Right renal pelvis (tissue), 4 donors: ENCODE data around the gene INPP5D. TPM values are rescaled to one million over a fixed set of nuclear protein-coding genes. Genes with fewer than 3 reads are reported as not detected.

Experiments used
- DNase-seq, 4 donors: peaks; one replicate each; pipeline ENCODE4 v3.0.0-alpha.2; 2013; ENCODE audit warnings: low read depth in 4 of 4, low spot score in 3 of 4, missing footprints in 1 of 4
- polyA plus RNA-seq, 4 donors: library from polyadenylated mRNA; unstranded; fragments of 120-200 nt; gene quantifications; one replicate each; pipeline ENCODE4 v1.2.1, GENCODE V29; 2013; ENCODE audit not compliant: insufficient read length in 4 of 4

The INPP5D gene
- polyA plus RNA-seq, 4 donors = 5.4 to 10.7 (median 6.9) TPM

DNA sequence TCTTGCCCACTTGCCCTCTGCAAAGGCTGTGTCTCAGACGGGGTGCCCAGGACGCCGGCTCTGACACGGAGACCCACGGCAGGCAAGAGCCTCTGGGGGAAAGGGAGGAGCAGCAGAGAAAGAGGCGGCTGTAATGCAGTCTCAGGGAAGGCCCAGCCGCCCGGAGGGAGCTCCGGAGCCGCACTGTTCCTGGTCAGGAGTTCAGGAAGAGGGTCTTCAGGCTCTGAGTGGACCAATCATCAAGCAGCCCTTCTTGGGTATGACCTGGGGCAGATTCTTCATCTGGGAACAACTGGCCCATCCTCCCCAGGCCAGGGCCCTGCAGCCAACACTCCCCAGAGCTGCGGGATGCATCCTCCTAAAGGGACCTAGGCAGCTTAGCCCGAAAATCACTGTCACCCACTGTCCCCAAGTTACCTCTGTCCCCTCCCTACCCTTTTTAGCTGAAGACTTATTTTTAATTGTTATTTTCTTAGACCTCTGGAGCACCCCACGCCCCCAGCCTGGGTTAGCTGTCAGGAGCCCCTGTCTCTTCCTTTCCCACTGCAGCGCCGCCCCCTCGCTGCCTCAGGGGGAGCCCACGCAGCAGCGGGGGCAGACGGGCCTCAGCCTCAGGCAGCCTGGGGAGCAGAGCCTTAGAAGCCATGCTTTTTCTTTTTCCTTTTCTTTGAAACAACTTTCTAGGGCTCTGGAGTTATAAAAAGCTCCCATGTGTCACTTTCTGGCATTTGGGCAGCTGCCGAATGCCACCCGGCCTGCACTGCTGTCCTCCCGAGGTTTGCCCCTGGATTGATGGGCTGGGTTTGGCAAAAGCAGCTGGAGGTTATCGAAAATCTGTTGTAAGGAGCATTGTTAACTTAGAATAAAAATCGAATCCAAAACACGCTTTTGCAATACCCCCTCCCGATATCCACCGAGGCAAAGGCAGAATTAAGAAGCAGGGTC is 28.3 kb upstream of the INPP5D start:
- DNase-seq = no peak

DNA sequence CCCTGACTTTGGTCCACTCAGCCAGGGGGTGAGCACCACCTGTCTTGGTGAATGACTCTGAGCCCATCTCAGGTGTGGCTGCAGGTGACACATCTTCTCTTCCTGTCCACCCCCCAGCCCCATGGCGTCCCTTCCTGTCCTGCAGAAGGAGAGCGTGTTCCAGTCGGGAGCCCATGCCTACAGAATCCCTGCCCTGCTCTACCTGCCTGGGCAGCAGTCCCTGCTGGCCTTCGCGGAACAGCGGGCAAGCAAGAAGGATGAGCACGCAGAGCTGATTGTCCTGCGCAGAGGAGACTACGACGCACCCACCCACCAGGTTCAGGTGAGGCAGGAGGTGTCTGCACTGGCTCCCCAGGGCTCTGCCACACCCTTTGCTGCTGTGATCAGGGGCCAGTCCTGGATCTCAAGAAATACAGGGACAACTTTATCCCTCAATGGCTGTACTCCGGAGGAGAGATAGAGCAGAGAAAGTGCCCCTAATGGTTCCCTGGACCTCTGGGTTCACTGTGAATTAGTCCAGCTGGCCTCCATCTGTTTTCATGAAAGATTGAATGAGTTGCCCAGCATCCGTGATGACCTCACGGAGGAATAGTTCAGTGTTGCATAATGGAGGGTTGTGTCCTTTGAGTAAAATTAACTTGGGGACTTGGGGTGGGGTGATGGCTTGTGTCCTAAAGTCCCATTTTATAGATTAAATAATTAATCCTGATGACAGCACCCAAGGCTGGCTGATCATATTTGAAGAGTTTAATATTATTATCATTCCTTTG is 27.4 kb upstream of the INPP5D start, which contains the start of gene NEU2:
NEU2 (plus strand) TSS at position 122 of the 770 bp plus-strand sequence; CDS start at position 122, 0 bp downstream.
- no peak for DNase-seq

DNA sequence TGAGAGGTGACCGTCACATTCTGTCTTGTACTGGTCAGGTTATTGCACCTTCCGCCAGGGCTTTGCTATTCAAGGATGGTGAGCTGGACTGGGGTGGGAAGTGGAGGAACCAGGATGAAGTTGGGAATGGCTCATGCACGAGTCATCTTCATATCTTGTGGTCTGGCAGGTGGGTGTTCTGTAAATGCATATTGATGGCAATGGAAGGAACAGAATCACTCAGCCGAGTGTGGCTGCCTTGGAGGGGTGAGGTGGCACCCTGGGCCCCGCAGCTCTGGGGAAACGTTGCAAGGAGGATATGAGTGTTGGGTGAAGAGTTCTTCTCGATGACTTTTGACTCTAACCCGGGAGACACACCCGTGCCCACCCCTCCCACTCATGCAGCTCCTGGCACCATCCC is 26.5 kb upstream of the INPP5D start:
- no peak for DNase-seq

DNA sequence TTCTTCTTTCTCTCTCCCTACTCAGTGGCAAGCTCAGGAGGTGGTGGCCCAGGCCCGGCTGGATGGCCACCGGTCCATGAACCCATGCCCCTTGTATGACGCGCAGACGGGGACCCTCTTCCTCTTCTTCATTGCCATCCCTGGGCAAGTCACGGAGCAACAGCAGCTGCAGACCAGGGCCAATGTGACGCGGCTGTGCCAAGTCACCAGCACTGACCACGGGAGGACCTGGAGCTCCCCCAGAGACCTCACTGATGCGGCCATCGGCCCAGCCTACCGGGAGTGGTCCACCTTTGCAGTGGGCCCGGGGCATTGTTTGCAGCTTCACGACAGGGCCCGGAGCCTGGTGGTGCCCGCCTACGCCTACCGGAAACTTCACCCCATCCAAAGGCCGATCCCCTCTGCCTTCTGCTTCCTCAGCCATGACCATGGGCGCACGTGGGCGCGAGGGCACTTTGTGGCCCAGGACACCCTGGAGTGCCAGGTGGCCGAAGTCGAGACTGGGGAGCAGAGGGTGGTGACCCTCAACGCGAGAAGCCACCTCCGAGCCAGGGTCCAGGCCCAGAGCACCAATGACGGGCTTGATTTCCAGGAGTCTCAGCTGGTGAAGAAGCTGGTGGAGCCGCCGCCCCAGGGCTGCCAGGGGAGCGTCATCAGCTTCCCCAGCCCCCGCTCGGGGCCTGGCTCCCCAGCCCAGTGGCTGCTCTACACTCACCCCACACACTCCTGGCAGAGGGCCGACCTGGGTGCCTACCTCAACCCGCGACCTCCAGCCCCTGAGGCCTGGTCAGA is 25.9 kb upstream of the INPP5D start:
- no peak for DNase-seq

DNA sequence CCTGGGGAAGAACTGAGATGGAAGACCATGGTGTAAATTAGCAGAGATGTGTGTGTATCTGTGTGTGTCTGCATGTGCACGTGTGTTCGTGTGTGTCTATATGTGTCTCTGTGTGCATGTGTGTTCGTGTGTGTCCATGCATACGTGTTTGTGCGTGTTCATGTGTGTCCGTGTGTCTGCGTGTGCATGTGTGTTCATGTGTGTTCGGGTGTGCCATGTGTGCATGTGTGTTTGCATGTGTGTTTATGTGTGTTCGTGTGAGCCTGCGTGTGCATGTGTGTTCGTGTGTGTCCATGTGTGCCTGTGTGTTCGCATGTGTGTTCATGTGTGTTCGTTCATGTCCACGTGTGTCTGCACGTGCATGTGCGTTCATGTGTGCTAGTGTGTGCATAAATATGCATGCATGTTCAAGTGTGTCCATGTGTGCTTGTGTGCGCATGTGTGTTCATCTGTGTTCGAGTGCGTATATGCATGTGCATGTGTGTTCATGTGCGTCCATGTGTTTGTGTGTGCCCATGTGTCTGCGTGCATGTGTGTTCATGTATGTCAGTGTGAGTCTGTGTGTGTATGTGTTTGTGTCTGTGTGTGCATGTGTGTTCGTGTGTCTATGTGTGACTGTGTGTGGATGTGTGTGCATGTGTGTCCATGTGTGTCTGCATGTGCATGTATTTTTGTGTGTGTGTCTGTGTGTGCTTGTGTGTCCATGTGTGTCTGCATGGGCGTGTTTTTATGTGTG is 24.5 kb upstream of the INPP5D start:
- DNase-seq = no peak

DNA sequence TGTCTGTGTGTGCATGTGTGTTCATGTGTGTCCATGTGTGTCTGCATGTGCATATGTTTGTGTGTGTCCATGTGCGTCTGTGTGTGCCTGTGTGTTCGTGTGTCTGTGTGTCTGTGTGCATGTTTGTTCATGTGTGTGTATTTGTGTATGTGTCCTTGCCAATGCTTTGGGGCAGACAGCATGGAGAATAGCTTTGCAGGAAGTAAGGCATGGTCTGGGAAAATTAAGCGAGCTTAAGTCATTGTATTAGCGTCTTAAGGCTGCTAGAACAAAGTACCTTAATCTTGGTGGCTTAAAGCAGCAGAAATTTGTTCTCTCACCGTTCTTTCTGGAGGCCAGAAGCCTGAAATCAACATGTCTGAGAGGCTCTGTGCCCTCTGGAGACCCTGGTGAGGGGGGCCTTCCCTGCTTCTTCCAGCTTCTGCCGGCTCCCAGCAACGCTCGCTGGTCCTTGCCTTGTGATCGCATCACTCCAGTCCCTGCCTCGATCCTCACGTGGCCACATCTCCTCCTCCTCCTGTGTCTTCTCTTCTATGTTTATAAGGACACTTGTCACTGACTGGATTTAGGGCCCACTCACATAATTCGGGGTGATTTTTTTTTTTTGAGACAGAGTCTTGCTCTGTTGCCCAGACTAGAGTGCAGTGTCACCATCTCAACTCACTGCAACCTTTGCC is 23.8 kb upstream of the INPP5D start:
- DNase-seq = no peak

DNA sequence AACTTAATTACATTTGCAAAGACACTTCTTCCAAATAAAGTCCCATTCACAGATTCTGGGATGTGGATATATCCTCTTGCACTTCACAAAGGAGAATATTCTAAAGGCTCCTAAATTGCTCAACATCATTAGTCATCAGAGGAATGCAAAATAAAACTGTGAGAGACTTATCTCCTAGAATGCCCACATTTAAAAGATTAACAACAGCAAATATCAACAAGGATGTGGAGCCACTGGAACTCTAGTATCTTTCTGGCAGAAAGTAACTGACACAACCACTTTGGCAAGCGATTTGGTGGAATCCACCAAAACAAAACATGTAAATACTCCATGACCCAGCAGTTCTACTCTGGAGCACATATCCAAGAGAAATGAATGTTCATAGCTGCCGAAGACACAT is 23.1 kb upstream of the INPP5D start:
- DNase-seq = no peak

DNA sequence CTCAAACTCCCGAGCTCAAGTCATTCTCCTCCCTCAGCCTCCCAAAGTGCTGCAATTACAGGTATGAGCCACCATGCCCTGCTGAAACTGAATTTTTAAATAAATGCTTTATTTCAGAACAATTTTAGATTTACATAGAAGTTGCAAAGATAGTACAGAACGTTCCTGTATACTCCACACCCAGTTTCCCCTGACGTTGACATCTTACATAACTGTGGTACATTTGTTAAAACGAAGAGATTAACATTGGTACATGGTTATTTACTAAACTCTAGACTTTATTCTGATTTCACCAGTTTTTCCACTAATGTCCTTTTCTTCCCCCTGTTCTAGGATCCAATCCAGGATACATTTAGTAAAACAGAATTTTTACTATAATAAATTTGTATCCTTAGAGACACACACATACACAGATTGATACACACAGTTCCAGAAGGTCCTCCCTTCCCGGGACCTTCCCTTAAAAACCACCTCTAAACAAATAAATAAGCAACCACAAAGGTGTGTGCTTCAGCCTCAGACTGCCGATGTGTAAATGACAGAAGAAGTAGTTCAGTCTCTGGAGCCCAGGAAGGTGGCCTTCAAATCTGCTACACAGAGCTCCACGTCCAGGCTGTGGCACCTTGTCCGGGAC is 20.8 kb upstream of the INPP5D start:
- DNase-seq = no peak

DNA sequence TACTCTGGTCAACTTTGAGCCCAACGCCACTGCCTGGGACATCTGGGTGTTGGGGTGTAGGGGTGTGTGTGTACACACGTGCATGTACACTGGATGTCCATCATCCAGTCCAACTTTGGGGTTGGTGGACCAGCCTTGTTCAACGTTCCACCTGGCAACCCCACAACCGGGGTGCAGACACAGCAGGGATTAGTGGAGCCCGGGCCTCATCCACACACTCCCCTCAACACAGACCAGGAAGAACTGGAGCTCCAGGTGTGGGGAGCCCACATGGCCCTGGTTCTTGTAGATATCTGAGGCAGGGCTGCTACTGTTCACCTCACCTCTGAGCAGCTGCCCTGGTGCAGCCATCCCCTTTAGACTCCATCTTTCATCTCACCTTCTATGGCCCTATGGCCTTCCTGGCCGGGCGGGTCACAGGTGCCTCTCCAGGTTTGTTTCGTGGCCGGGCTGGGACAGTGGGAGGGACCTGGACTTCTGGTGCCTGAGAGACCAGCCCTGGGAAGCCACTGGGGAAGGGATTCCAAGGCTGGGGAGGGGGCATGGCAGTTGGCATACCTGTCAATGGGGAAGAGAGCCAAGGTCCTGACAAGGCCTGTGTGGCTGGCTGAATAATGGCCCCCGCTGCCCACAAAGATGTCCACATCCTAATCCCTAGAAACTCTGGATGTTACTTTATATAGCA is 20.2 kb upstream of the INPP5D start:
- no peak for DNase-seq

DNA sequence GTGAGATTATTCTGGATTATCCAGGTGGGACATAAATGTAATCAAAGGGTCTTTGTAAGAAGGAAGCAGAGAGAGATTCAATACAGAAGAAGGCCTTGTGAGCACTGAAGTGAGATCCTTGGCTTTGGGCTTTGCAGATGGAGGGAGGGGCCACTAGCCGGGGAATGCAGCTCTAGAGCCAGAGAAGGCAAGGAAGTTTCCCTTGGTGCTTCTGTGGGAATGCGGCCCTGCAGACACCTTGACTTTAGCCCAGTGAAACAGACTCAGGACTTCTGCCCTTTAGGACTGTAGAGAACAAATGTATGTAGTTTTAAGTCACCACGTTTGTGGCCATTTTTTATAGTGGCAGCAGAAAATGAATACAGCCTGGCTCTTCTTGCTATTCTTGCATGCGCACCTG is 19.6 kb upstream of the INPP5D start:
- DNase-seq = no peak

DNA sequence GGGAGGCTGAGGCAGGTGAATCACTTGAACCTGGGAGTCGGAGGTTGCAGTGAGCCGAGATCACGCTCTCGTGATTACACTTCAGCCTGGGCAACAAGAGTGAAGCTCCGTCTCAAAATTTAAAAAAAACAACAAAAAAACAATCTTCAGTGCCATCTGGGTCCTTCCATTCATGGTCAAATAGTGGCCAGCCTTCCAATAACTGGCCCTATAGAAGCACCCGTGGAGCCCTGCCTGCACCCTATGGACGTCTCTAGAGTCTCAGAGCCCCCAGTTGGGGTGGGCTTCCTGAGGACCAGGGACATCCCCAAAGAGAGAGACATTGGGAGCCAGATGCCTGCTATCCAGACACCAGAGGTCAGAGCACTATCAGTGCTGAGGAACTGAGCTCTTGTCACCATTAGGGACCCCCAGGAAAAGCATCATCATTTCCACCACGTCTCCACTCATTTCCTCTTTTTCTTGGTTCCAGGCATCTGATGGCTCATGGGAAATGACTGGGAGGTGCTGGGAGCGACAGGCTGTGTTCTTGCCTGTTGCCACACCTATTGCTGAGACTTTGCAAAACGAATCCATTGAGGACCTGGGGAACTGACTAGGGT is 18.3 kb upstream of the INPP5D start:
- no peak for DNase-seq

DNA sequence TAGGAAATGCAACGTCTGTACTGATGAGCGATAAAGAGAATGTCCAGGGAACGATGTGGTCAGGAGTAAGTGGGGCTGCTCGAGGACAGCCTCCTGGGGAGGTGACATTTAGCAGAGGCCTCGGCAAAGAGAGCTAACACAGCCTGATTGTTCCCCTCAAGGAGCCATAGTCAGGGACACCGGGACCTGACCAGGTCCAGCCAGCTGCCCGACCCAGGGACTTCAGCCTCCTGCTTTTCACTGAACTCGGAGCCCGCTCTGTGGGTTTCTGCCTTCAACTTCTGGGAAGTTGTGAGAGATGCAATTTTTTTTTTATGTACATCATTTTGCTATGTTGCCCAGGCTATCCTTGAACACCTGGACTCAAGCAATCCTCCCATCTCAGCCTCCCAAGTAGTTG is 17.6 kb upstream of the INPP5D start:
- no peak for DNase-seq

DNA sequence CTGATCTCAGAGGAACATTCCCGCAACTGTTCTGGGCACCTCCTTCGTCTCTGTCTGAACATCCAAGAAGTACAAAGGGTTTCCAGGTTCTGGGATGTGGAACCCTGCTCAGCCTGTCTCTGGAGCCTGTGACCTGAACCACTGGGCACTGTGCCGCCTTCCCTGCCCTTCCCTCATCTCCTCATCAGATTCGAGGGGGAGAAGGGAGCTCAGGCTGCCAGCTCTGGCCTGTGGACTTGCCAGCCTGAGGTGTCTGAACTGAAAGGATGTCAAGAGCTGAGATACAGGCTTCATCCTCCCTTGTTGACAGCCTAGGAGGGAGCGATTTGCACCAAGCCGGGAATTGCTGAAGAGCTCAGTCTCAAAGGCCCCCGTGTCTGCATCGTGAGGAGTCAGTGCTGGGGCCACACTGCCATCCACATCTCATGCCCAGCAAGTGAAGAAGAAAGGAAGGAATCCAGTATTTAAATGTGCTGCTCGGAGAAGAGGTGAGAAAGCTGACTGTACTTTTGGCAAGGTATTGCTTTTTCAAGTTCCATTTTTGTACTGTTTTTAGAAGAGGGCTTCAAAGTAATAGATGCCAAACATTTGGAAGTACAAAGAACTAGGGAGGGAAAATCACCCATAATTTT is 15.1 kb upstream of the INPP5D start:
- no peak for DNase-seq

DNA sequence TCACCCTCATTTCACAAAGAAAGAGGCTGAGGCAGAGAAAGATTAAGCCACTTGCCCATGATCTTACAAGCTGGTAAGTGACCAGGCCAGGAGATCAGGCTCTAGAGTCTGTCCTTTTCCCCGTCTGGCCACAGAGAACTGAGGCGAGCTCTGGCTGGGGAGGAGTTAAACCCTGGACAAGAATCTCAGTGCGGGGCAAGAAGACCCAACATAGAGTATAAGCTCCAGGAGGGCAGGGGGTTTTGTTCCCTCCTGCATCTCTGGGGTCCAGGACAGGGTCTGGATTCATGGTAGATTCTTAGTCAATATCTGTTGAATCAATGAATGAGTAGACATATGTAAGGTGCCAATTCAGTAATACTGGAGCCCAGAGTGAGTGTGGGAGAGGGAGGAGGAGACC is 12.9 kb upstream of the INPP5D start:
- DNase-seq = no peak

DNA sequence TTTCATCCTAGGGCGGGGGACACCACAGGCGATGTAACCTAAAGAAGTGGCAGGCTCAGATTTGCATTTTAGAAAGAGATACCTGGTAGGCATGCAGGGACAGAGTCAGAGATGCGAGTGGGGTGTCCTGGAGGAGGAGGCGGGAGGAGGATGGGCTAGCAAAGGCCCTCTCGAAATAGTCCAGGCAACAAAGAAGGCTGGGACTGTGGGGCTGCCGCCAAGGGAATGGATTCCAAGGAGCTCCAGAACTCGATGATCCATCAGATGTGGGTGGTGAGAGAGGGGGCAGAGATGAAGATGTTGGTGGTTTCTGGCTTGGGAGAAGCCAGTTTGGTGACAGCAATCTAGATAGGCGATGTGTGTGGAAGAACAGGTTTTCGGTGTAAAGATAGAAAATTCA is 12.5 kb upstream of the INPP5D start:
- no peak for DNase-seq

DNA sequence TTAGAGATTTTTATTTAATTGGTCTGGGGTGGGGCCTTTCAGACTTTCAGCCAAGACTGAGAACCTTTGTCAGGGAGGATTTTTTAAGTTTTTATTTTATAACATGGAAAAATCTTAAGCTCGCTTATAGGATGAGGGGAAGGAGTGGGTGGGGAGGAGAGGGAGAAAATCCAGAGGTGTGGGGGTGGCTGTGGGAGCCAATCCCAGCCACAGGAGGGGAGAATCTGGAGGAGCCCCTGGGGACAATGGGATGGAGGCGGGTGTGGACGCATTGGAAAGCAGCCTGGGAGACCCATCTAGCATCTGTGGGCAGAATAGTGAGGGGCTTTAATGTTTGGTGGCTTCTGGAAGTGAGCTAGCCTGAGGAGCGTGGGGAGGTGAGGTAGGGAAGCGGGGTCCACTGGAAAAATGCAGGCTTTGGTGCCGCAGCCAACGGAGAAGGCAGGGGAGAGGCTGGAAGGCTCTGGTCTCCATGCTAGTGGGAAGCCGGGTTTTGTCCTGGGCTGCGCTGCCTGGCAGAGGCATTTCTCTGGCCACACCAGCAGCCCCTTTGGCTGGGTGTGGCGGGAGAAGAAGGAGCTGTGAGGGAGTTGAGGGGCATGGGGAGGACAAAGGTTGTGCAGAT is 11.5 kb upstream of the INPP5D start:
- DNase-seq = no peak

DNA sequence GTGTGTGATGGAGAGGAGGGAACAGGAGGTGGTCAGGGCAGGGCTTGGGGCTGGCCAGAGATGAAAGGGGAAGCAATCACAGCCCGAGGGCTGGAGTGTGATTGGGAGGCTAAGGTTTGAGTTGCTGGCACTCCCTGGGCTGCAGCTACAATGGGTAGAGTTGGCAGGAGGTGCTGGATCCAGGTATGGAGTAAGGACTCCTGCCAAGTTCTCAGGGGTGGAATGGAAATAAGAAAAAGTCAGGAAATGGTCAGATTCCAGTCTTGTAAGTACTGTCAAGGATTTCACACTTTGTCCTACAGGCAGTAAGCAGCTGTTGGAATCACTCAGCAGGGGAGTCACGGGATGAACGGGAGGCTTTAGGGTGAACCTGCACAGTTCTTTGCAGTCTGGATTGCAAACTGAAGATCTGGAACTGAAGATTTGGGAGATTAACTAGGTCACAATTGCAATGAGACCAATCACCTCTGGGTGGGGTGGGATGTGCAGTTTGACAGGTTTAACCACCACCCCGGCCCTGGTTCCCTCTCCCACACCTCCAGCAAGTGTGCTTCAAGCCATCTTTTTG is 10.9 kb upstream of the INPP5D start:
- no peak for DNase-seq
